Measurements from ENCODE around the gene CAMKMT.

CAMKMT gene

GRCh38 chr2:44361330-44362206, at the start of gene CAMKMT, which contains the start of gene PREPL:
Gene CAMKMT, plus strand, starts transcription at chr2:44361947.
Gene PREPL, minus strand, starts transcription at chr2:44361494. Its CDS starts 15,152 bp downstream, at chr2:44346342.
- TF ChIP-seq CTCF (IDR thresholded peaks at IDR 0.05; ENCODE audit: control insufficient read depth, extremely low read depth, insufficient read depth): no peak
- H3K4me3 ChIP-seq (ENCODE audit: low read depth, low read length): peak within 1 kb of the TSS; percentile 85
- peak; percentile 85 for DNase-seq (ENCODE audit: low read depth)

DNA sequence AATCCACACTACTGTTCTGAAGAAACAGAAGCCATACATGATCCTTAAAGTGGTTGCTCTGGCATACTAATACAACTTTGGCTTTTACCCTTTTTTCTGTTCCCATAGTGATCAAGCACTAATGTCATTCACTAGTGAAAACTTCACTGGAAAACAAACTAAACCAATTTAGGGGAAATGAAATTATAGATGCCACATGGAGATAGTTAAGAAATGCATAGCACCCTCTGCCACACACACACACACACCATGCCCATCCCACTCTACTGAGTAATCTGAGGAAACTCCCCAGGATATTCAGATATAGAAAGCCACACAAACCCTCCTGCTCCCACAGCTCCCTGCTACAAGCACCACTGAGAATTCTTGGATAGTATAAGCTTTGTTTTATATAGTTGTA, 47.4 kb upstream of the CAMKMT start:
- DNase-seq (ENCODE audit: low read depth): no peak
- TF ChIP-seq CTCF (IDR thresholded peaks at IDR 0.05; ENCODE audit: control insufficient read depth, extremely low read depth, insufficient read depth): no peak
- no peak overlapping the region for H3K4me3 ChIP-seq (ENCODE audit: low read depth, low read length)

GRCh38 chr2:44315945-44316344, 45.8 kb upstream of the CAMKMT start:
- no peak for TF ChIP-seq CTCF (IDR thresholded peaks at IDR 0.05; ENCODE audit: control insufficient read depth, extremely low read depth, insufficient read depth)
- no peak for DNase-seq (ENCODE audit: low read depth)
- no peak overlapping the region for H3K4me3 ChIP-seq (ENCODE audit: low read depth, low read length)

GRCh38 chr2:44320832-44321231, 40.9 kb upstream of the CAMKMT start:
- no peak for TF ChIP-seq CTCF (IDR thresholded peaks at IDR 0.05; ENCODE audit: control insufficient read depth, extremely low read depth, insufficient read depth)
- no peak for DNase-seq (ENCODE audit: low read depth)
- no peak overlapping the region for H3K4me3 ChIP-seq (ENCODE audit: low read depth, low read length)

DNA sequence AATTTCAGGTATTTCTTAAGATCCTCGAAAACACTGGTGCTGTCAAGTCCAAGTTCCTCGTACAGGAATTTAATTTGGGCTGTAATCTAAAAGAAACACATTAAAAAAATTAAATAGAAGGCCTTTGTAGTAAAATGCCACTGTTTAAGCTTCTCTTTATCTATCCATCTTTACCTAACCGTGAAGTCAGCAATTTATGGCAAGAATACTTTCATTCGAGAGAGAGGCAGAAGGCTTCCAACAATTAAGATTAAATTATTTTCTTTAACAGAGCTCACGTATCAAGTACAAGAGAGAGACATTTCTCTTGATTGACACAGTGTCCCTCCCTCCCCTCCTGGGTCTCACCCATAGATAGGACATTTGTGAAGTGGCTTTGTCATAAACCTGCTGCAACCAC, 40.4 kb upstream of the CAMKMT start:
- DNase-seq (ENCODE audit: low read depth): no peak
- no peak overlapping the region for H3K4me3 ChIP-seq (ENCODE audit: low read depth, low read length)
- TF ChIP-seq CTCF (IDR thresholded peaks at IDR 0.05; ENCODE audit: control insufficient read depth, extremely low read depth, insufficient read depth): no peak

DNA sequence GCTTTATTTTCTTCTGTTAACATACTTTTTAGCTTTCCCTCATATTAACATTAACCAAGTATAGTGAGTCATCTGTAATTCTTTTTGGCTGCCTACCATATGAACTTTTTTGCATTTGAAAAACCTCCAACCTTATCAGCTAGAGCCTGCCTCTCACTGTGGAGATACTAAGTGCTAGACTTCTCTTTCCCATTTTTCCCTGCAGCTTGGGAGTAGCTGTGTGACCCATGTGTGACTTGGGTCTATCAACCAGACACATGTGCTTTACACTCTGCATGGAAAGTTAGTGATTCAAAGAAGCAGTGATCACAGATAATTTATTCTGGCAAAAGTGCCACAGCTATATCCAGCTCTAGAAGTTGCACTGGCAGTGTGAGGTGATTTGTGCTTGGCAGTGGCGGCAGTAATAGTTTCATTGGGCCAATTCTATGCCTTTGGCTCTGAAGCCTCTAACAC, 36.7 kb upstream of the CAMKMT start:
- TF ChIP-seq CTCF (IDR thresholded peaks at IDR 0.05; ENCODE audit: control insufficient read depth, extremely low read depth, insufficient read depth): no peak
- no peak overlapping the region for H3K4me3 ChIP-seq (ENCODE audit: low read depth, low read length)
- DNase-seq (ENCODE audit: low read depth): no peak

All from LNCaP clone FGC (cell line).